Body of pancreas (tissue), 4 donors: Measurements from ENCODE around the gene ZNF813.

ENCODE experiments used
- CTCF ChIP-seq, 7 experiments: fragments of 450-650 bp in 4 of 7; fragments of 200-600 bp in 3 of 7; sonication (generic) in 3 of 7; IDR thresholded peaks; one replicate each; pipeline ENCODE4 v1.5.1; 2016 to 2019; ENCODE audit warnings: antibody characterized with exemption in 7 of 7
- POLR2A ChIP-seq, 3 donors: fragments of 450-650 bp; IDR thresholded peaks; one replicate each; pipeline ENCODE4 v1.6.1; 2016; ENCODE audit warnings: antibody characterized with exemption in 3 of 3, mild to moderate bottlenecking in 2 of 3

GRCh38 chr19:53462861-53463260 lies 4.7 kb upstream of the ZNF813 start:
- TF ChIP-seq CTCF (IDR thresholded peaks at IDR 0.05) (no peak), POLR2A (IDR thresholded peaks at IDR 0.05) (no peak)
